IPS-15b (cell line): ENCODE results near the gene CAMK1D.

Experiments
- H3K27me3 ChIP-seq: one replicate; pipeline ENCODE4 v1.6.1; 2013; ENCODE audit warnings: low read length; ENCODE audit not compliant: control insufficient read depth, insufficient read depth
- H3K36me3 ChIP-seq: one replicate; pipeline ENCODE4 v1.6.1; 2013; ENCODE audit warnings: low read length; ENCODE audit not compliant: control insufficient read depth, insufficient read depth
- H3K4me1 ChIP-seq: one replicate; pipeline ENCODE4 v1.6.1; 2013; ENCODE audit warnings: mild to moderate bottlenecking, low read length; ENCODE audit not compliant: control insufficient read depth, insufficient read depth
- H3K4me3 ChIP-seq: one replicate; pipeline ENCODE4 v1.5.1; 2013; ENCODE audit warnings: low read depth, low read length
- H3K9ac ChIP-seq: one replicate; pipeline ENCODE4 v1.6.1; 2013; ENCODE audit warnings: low read depth, mild to moderate bottlenecking, low read length
- H3K9me3 ChIP-seq: one replicate; pipeline ENCODE4 v1.6.1; 2013; ENCODE audit warnings: mild to moderate bottlenecking, low read length; ENCODE audit not compliant: control insufficient read depth, insufficient read depth

The CAMK1D gene

DNA sequence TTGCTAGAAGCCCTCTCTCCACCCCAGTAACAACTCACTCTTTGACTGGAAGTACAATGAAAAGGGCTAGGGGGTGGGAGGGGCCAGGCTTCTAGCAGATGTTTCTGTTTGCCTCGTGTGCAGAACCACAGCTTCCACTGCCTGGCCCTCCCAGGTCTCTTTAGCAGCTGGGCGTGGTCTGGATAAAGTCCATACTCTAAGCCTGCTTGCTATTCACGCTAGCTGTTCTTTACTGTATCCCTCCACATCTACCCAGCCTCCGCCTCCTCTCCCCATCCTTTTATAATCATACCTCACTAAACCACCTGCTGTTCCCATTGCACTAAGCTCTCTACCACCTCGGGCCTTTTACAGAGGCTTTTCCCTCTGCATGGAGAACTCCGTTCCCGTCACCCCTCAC, 288.8 kb downstream of the CAMK1D start:
- Histone ChIP-seq H3K9ac (no peak overlapping the region), H3K27me3 (no peaks in the 10 kb centered on the region), H3K36me3 (no peaks in the 10 kb centered on the region), H3K9me3 (no peaks in the 10 kb centered on the region), H3K4me3 (no peak overlapping the region), H3K4me1 (peaks cover 11% of the 10 kb centered on the region)

DNA sequence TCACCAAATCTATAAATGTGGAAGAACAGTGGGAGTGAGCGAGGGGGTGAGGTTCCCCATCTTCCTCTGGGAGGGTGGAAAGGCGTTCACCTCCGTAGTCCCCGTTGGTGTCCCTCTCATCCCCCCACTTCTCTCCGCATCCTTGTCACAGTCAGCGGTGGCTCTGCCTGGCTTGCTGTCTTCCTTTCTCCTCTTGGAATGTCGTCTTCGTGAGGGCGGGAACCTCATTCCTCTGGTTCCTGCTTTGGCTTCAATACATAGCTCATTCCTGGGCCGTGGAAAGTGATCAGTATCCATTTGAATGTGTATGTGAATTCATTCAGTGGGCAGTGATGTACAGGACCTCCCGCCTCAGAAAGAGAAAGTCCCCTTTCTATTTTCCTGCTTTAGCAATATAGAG, 289.4 kb downstream of the CAMK1D start:
- Histone ChIP-seq H3K4me3 (no peak overlapping the region), H3K9me3 (no peaks in the 10 kb centered on the region), H3K4me1 (peaks cover 11% of the 10 kb centered on the region), H3K36me3 (no peaks in the 10 kb centered on the region), H3K27me3 (no peaks in the 10 kb centered on the region), H3K9ac (no peak overlapping the region)

DNA sequence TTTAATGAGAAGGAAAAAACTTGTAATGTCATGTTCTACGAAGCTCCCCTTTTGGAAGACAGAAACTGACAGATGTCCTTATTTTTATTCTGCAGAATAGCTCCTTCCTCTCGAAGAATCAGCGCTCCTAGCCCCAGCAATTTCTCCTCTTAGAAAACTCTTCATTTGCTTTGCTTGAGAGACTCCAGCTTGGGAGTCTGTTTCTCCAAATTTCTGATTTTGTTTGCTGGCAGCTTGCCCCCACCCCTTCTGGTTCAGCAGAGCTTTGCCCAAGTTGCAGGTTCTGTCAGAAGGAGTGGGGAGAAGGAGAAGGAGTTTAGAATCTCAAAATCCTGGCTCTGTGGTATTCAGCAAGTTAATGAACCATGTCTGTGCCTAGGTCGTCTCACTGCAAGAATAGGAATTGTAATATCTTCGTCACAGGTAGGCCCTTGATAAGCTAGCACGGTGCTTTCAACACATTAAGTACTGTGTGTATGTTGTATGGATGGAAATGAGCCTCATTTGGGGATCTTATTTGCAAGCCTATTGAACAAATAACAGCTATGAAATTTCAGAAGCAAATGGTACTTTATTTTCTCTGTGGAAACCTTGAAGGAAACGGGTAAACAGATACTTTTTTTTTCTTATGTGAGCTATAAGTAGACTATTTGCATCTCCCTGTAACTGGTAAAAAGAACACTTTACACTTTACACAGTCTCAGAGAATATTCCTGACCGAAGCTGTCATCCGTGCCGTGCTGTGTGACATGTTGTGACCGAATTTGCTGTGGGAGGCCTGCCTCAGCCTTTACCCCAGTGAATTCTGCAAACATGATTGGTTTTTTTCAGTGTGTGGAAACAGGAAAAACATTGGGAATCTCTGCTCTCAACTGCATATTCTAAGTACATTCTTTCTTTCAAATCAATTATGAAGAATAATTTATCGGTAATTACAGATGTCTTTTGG, 290.9 kb downstream of the CAMK1D start:
- no peaks in the 10 kb centered on the region for H3K27me3 ChIP-seq
- H3K9ac ChIP-seq = no peak overlapping the region
- H3K4me1 ChIP-seq = peaks cover 11% of the 10 kb centered on the region
- no peaks in the 10 kb centered on the region for H3K36me3 ChIP-seq
- H3K9me3 ChIP-seq = no peaks in the 10 kb centered on the region
- H3K4me3 ChIP-seq = no peak overlapping the region

DNA sequence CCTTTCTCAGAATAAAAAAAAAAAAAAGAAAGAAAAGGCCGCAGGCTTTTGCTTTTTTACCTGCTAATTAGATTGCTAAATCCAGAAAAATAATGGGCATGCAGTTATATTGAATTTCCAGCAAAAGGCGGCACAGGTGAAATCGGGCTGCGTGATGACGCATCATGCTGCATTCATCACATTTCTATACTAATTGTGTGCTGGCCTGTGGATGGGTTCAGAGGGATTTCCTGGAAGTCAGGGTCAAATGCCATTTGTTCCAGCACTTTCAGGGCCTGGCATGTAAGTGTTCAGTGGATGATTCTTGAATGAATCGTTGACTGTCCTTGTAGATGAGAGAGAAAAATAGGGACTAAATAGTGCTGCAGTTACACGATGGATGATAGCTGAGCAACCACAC, 292.7 kb downstream of the CAMK1D start:
- no peaks in the 10 kb centered on the region for H3K9me3 ChIP-seq
- H3K27me3 ChIP-seq = no peaks in the 10 kb centered on the region
- H3K4me3 ChIP-seq = no peak overlapping the region
- no peaks in the 10 kb centered on the region for H3K36me3 ChIP-seq
- H3K9ac ChIP-seq = no peak overlapping the region
- H3K4me1 ChIP-seq = peaks cover 11% of the 10 kb centered on the region

DNA sequence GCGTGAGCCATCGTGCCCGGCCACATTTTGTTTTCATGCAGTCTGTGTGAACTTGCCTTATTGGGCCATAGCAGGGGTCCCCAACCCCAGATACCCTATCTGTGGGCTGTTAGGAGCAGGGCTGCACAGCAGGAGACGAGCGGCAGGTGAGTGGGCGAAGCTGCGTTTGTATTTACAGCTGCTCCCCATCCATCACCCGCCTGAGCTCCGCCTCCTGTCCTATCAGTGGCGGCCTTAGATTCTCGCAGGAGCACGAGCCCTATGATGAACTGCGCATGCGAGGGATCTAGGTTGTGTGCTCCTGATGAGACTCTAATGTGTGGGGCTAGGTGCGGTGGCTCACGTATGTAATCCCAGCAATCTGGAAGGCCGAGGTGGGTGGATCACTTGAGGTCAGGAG, 293.9 kb downstream of the CAMK1D start:
- no peaks in the 10 kb centered on the region for H3K9me3 ChIP-seq
- H3K36me3 ChIP-seq = no peaks in the 10 kb centered on the region
- no peak overlapping the region for H3K4me3 ChIP-seq
- no peak overlapping the region for H3K9ac ChIP-seq
- H3K27me3 ChIP-seq = no peaks in the 10 kb centered on the region
- H3K4me1 ChIP-seq = peaks cover 4% of the 10 kb centered on the region

DNA sequence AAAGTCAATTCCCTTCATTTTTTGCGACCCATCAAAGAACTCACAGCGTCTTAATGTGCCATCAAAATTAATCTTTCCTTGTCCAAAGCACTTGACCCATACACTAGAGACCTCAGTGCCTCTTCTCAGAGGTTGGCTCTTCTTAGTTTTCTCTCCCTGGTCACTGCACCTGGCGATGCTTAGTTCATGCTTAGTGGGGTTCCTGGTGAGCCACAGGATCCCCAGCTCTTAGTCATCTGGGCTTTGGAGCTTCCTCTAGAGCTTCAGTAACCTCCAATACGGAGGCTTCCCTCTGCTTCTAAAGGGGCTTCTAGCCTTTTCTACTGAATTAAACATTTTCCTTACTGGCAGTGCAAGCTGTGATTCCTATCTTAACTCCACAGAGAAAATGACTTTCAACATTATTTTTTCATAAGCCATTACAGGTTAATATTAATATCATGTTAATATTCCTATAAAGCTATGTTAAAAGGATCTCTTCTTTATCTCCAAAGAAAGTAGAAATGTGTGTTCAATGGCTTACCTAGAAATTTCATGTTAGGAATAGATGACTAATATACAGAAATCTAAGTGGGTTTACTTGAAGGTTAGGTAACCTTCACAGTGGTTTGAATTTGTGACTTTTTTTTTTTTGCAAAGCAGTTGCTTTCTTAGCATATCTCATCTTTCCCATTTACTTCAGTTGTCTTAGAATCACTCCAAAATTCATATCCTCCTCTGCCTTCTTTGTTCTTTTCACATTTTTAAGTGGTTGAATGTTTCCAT, 295.2 kb downstream of the CAMK1D start:
- Histone ChIP-seq H3K27me3 (no peaks in the 10 kb centered on the region), H3K4me3 (no peak overlapping the region), H3K4me1 (no peaks in the 10 kb centered on the region), H3K9me3 (no peaks in the 10 kb centered on the region), H3K9ac (no peak overlapping the region), H3K36me3 (no peaks in the 10 kb centered on the region)

DNA sequence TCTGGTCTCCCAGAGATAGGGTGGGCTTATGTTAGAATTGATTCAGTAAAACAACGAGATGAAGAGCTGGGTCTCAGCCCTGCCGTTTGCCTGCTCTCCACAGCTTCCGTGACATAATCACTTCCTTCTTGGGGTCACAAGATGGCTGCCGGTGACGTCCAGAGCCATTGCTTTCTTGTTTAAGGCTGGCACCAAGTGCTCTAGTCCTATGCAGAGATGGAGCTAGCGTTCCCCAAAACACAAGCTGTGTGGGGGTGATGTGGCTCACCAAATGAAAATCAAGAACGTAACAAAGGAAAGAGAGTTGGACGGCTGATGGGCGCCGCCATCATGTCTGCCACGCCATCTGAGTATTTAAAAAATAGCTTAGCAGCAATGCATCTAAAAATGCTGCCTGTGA, 296.1 kb downstream of the CAMK1D start:
- Histone ChIP-seq H3K4me3 (no peak overlapping the region), H3K36me3 (no peaks in the 10 kb centered on the region), H3K9me3 (no peaks in the 10 kb centered on the region), H3K4me1 (no peaks in the 10 kb centered on the region), H3K27me3 (no peaks in the 10 kb centered on the region), H3K9ac (no peak overlapping the region)

DNA sequence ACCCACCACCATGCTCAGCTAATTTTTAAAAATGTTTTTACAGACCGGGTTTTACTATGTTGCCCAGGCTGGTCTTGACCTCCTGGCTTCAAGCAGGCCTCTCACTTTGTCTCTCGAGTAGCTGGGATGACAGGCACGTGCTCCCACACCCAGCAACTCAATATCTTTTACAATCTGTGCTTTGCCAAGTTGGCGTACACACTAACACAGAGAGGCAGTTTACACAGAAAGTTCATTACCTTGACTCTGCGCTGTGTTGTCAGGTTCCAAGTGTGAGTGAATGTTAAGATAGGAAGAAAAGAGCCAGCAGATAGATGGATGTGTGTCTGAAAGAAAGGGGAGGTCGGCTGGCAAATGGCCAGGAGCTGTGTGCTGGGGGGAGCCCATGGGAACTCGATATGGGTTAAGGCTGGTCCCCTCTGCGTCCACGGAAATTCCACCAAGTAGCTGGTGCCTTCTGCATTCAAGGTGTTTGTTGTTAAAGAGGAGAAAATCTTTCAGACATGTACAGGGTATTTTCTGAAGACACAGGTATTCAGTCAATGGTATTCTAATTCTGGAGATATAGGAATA, 299.8 kb downstream of the CAMK1D start:
- H3K36me3 ChIP-seq = no peaks in the 10 kb centered on the region
- H3K9me3 ChIP-seq = no peaks in the 10 kb centered on the region
- H3K9ac ChIP-seq = no peak overlapping the region
- no peaks in the 10 kb centered on the region for H3K27me3 ChIP-seq
- H3K4me3 ChIP-seq = no peak overlapping the region
- H3K4me1 ChIP-seq = no peaks in the 10 kb centered on the region

DNA sequence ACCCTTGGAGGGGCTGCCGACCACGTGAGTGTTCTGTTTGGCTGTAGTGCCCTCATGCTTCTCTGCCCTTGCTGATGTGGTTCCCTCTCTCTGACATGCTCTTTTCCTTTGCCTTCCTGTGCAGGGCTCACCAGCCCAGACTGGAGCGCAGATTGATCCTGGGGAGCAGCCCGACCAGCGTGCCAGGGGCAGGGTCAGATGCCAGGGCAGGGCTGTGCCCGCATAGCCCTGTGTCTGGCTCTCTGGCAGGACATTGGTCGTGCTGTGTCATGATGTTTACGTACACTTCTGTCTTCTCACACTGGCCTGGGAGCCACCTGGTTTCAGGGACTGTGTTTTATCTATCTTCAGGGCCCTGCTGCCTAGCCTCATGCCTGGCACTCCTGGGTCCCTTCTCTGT, 300.8 kb downstream of the CAMK1D start:
- H3K36me3 ChIP-seq = no peaks in the 10 kb centered on the region

DNA sequence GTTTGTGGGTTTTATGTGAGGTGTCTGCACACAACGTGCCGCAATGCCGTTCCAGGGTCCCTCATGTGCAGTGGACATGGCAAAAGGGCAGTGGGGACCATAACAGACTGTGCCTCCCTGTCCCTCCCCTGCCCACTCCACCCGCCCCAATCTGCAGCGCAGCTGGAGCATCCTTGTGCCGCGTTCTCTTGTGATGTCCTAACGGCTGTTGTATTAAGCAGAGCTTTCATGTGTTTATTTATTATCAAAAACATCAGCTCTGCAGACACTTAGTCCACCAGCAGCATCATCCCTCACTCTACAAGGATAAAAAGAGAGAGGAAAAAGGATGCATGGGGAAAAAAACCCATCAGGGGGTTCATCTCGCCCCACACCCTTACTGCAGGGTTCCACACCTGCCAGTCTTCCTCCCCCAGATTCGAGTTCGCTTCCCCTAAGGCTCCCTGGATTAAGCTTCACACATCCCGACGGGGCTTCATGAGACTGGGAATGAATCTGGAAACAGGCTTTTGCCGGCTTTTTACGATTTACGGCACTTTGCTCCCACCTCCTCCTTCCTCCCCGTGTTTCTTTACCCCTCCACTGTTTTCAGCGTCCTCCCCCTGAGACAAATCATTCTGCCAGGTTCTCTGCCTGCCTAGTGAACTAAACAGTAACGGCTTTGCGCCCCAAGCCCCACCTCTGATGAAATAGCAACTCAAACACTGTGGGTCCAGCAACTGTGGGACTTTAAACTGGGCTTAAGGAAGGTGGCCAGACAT, 301.4 kb downstream of the CAMK1D start:
- no peaks in the 10 kb centered on the region for H3K27me3 ChIP-seq
- H3K4me1 ChIP-seq = no peaks in the 10 kb centered on the region
- H3K4me3 ChIP-seq = no peak overlapping the region
- no peaks in the 10 kb centered on the region for H3K9me3 ChIP-seq
- no peaks in the 10 kb centered on the region for H3K36me3 ChIP-seq
- no peak overlapping the region for H3K9ac ChIP-seq

More for the DNA sequence above, 300.8 kb downstream of the CAMK1D start:
- Histone ChIP-seq H3K9ac (no peak overlapping the region), H3K4me1 (no peaks in the 10 kb centered on the region), H3K9me3 (no peaks in the 10 kb centered on the region), H3K27me3 (no peaks in the 10 kb centered on the region), H3K4me3 (no peak overlapping the region)

DNA sequence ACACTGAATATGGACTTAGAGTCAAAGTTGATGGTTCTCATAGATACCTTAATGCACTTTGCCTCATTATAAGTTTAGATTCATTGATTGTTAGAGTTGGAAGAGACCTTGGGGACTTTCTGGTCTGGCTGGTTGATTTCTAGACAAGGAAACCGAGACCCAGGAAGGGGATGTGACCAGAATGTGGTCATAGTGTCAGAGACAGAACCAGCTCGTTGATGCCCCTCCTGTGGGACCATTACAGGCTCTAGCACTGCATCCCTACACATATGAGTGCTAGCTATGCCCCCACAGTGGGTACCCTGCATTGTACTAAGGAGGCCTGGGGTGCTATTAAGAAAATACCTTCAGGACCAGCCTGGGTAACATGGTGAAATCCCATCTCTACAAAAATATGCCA, 306.6 kb downstream of the CAMK1D start:
- no peaks in the 10 kb centered on the region for H3K27me3 ChIP-seq
- no peaks in the 10 kb centered on the region for H3K9me3 ChIP-seq
- H3K4me3 ChIP-seq = no peak overlapping the region
- H3K9ac ChIP-seq = no peak overlapping the region
- no peaks in the 10 kb centered on the region for H3K4me1 ChIP-seq
- H3K36me3 ChIP-seq = no peaks in the 10 kb centered on the region
